HG02973 (cell line): ENCODE data around the gene FUT1.
"Not testable (repeated sequence)": the region's sequence is repeated elsewhere in the genome, so short reads cannot be mapped to it uniquely, and the experiment has no call there.

Experiments used
- ATAC-seq: cut with Tn5 transposase; IDR thresholded peaks from one replicate; pipeline ENCODE4 v1.9.1; 2021; ENCODE audit warnings: moderate library complexity; ENCODE audit not compliant: unreplicated experiment

FUT1 gene

GRCh38 chr19:48718711-48719231, 33.7 kb downstream of the FUT1 start:
- no peak for ATAC-seq

- not testable (repeated sequence) for ATAC-seq
Measured at GRCh38 chr19:48718106-48718505, 34.3 kb downstream of the FUT1 start.

DNA sequence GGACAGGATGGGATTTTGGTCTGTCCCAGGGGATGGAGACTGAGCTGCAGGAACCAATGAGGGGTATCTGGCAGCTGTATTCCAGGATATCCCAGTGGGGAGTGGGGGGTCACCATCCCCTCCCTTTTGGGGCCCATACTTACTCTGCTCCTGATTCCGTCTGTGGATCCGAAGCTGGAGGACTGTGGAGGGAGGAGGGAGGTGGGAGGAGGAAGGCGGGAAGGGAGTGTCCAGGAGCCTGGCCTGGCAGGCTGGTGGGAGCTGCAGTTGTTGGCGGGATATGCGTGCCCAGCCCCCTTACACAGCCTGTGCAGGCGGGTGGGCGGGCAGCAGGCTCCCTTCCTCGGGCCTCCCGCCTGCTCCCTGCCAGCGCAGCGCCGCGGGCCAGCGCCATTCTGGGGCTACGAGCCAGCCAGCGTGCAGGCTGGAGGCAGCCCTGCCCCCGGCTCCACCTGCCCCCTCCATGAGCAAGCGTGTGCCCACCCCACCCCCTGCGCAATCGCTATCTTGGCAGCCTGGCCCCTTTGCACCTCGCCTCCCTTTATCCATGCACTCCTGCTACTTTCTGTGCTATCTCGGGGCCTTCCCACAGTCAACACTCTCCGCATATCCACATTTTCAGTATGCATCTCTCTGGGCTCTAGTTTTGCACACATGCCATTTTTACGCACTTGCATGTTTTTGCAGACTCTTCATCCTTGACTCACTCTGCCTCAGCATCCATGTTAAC, 35.7 kb downstream of the FUT1 start:
- no peak for ATAC-seq

- ATAC-seq, result no peak
Measured at GRCh38 chr19:48715681-48716171, 36.7 kb downstream of the FUT1 start.

GRCh38 chr19:48714759-48715675, 37.4 kb downstream of the FUT1 start:
- no peak for ATAC-seq

GRCh38 chr19:48713864-48714755, 38.3 kb downstream of the FUT1 start:
- ATAC-seq, result peak; percentile 77

DNA sequence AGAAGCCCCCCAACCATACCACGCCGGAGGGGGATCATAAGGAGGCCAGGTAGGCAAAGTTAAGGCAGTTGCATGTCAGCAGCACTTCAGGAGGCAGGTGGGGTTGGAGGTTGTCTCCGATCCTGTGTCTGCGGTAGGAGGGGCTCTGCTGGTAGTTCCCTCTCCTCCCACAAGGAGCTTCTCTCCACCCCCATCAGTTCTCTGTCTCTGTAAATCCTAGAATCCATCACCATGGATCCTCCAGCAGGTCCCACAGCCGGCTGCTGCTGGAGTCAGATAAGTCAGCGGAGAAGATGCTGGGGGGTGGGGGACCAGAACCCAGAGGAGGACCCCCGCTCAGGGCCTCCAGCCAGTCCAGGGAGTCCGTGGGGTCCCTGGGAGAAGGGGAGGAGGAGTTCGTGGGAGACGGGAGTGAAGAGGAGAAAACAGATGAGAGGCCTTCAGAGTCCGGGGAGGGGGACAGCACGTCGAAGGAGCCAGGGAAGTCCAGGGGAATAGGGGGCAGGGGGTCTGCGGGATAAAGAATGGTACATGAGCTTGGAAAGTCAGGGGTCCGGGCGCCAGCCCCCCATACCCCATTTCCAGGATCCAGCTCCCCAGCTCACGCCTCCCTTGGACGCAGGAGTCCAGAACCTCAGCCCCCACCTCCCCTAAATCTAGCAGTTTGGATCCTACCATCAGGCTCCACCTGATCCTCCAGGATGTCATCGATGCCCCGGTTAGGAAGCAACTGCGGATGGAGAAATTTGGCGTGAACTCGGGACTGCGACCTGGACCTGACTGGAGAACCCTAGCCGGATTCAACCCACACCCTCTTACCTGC, 39.2 kb downstream of the FUT1 start:
- no peak for ATAC-seq

GRCh38 chr19:48711106-48711662, 41.3 kb downstream of the FUT1 start:
- ATAC-seq, result no peak

DNA sequence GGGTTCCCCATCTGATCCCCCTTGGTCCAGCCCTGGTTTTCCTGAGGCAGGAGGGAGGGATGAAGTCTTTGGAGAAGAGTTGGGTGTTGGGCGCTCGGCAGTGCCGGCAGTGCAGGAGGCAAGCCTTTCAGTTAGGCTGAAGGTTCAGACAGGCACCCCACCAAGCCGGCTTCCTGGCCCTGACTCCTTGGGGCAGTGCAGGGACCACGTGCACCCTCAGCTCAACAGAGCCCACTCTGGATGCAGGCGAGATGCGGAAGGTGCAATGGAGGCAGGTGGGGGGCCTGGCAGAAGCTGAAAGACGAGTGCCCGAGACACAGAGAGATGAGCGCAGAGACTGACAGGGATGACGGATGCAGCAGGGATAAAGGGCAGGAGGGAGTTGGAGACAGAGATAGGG, 44.0 kb downstream of the FUT1 start:
- ATAC-seq, result no peak

GRCh38 chr19:48705431-48705830, 47.0 kb downstream of the FUT1 start:
- no peak for ATAC-seq

GRCh38 chr19:48703316-48703715, 49.1 kb downstream of the FUT1 start:
- no peak for ATAC-seq

DNA sequence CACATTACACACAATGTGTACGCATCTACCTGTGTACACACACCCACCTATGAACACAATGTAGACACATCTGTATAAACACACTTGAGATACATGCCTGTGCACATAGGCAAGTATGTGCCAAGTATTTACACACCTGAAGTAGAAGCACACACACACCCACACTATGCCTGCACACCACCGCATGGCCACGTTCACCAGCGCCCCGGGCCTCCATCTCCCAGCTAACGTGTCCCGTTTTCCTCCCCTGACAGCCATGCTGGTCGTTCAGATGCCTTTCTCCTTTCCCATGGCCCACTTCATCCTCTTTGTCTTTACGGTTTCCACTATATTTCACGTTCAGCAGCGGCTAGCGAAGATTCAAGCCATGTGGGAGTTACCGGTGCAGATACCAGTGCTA, 49.7 kb downstream of the FUT1 start:
- no peak for ATAC-seq

- no peak for ATAC-seq
Measured at GRCh38 chr19:48698046-48698445, 54.4 kb downstream of the FUT1 start.
